SJCRH30 (cell line): Measurements from ENCODE around the gene SCARB1. TPM values are rescaled to one million over a fixed set of nuclear protein-coding genes. Genes with fewer than 3 reads are reported as not detected.

Experiments used
- DNase-seq, 2 experiments: peaks; one replicate each; pipeline ENCODE4 v3.0.0-alpha.2; 2015 to 2020
- H3K27ac ChIP-seq: fragments of 250-450 bp; sonication (Bioruptor Pico); 2 replicates; pipeline ENCODE4 v1.5.1; 2020; ENCODE audit warnings: mild to moderate bottlenecking, moderate library complexity
- H3K27me3 ChIP-seq: fragments of 250-450 bp; sonication (Bioruptor Pico); 2 replicates; pipeline ENCODE4 v1.5.1; 2020; ENCODE audit warnings: mild to moderate bottlenecking, moderate library complexity
- H3K36me3 ChIP-seq: fragments of 250-450 bp; sonication (Bioruptor Pico); 2 replicates; pipeline ENCODE4 v1.5.1; 2020; ENCODE audit warnings: mild to moderate bottlenecking, moderate library complexity
- H3K4me1 ChIP-seq: fragments of 250-450 bp; sonication (Bioruptor Pico); 2 replicates; pipeline ENCODE4 v1.5.1; 2020; ENCODE audit warnings: mild to moderate bottlenecking, moderate library complexity
- H3K4me3 ChIP-seq: fragments of 250-450 bp; sonication (Bioruptor Pico); 2 replicates; pipeline ENCODE4 v1.5.1; 2020; ENCODE audit warnings: mild to moderate bottlenecking, moderate library complexity
- H3K9me3 ChIP-seq: fragments of 250-450 bp; sonication (Bioruptor Pico); replicated peaks from 2 replicates; pipeline ENCODE4 v1.5.1; 2020; ENCODE audit warnings: mild to moderate bottlenecking, moderate library complexity
- total RNA-seq: library from RNA; depleted of rRNA; stranded (reverse); fragments of >200 nt; shearing (Covaris generic); gene quantifications from 2 replicates; pipeline ENCODE4 v1.2.3, GENCODE V29; 2014

SCARB1 gene
- total RNA-seq, 1 experiment from 2014 or later: 36.1 TPM

GRCh38 chr12:124874988-124875802, 11.5 kb upstream of the SCARB1 start:
- no peaks in the 10 kb centered on the region; the same call in 1 of the 2 replicates for H3K27me3 ChIP-seq
- H3K27ac ChIP-seq: no peak overlapping the region
- no peaks in the 10 kb centered on the region for H3K36me3 ChIP-seq
- H3K4me1 ChIP-seq: no peaks in the 10 kb centered on the region; the same call in 1 of the 2 replicates
- H3K4me3 ChIP-seq: no peak overlapping the region
- H3K9me3 ChIP-seq: no peaks in the 10 kb centered on the region
- no peak for DNase-seq

DNA sequence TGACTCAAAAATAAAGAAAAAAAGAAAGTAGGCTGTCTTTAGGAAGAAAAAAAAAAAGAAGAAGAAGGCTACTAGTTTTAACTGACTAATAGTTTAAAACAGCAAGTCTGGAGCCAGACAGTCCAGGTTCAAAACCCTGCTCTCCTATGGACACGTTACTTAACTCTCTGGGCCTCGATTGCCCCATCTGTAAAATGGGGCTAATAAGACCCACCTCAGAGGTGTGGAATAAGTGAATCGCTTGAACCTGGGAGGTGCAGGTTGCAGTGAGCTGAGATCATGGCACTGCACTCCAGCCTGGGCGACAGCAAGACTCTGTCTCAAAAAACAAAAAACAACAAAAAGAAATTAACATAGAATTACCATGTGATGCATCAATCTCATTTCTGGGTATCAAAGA, 10.5 kb upstream of the SCARB1 start:
- H3K9me3 ChIP-seq: no peaks in the 10 kb centered on the region
- DNase-seq: no peak
- no peaks in the 10 kb centered on the region for H3K36me3 ChIP-seq
- no peaks in the 10 kb centered on the region; the same call in 1 of the 2 replicates for H3K4me1 ChIP-seq
- H3K27ac ChIP-seq: no peak overlapping the region
- no peaks in the 10 kb centered on the region; the same call in 1 of the 2 replicates for H3K27me3 ChIP-seq
- H3K4me3 ChIP-seq: no peak overlapping the region

- H3K36me3 ChIP-seq: no peaks in the 10 kb centered on the region
- no peaks in the 10 kb centered on the region for H3K9me3 ChIP-seq
- no peak overlapping the region for H3K27ac ChIP-seq
- no peaks in the 10 kb centered on the region; the same call in 1 of the 2 replicates for H3K4me1 ChIP-seq
- peak; percentile 22 to 64 for DNase-seq
- H3K4me3 ChIP-seq: no peak overlapping the region
- no peaks in the 10 kb centered on the region; the same call in 1 of the 2 replicates for H3K27me3 ChIP-seq
Measured at GRCh38 chr12:124872068-124872719, 8.5 kb upstream of the SCARB1 start.

DNA sequence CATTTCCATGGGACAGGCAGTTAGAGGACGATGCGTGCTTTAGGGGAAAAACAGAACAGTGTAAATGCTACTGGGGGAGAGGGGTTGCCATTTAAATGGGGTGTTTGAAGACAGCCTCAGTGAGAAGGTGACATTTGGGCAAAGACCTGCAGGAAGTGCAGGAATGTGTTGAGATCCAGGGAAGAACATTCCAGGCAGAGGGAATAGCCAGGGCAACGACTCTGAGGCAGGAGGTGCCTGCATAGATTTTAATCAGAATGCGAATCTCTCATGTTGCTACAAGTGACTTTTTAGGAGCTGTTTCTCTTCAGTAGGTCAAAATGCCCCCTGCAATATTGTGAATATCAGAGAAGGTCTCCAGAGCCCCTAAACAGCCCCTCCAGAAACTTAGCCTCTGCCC, 7.6 kb upstream of the SCARB1 start:
- H3K27ac ChIP-seq: no peak overlapping the region
- no peak for DNase-seq

GRCh38 chr12:124870515-124870914, 6.9 kb upstream of the SCARB1 start:
- Histone ChIP-seq H3K4me1 (no peaks in the 10 kb centered on the region; the same call in 1 of the 2 replicates), H3K4me3 (no peak overlapping the region), H3K36me3 (no peaks in the 10 kb centered on the region), H3K27ac (no peak overlapping the region), H3K27me3 (no peaks in the 10 kb centered on the region; the same call in 1 of the 2 replicates), H3K9me3 (no peaks in the 10 kb centered on the region)
- DNase-seq: no peak

More for the DNA sequence above, 7.6 kb upstream of the SCARB1 start:
- Histone ChIP-seq H3K4me3 (no peak overlapping the region), H3K36me3 (no peaks in the 10 kb centered on the region), H3K4me1 (no peaks in the 10 kb centered on the region; the same call in 1 of the 2 replicates), H3K27me3 (no peaks in the 10 kb centered on the region; the same call in 1 of the 2 replicates), H3K9me3 (no peaks in the 10 kb centered on the region)

- H3K36me3 ChIP-seq: no peaks in the 10 kb centered on the region
- no peak overlapping the region for H3K4me3 ChIP-seq
- no peaks in the 10 kb centered on the region for H3K9me3 ChIP-seq
- no peaks in the 10 kb centered on the region; the same call in 1 of the 2 replicates for H3K27me3 ChIP-seq
- DNase-seq: peak in 1 of 2 experiments; percentile 29
- peaks cover 2% of the 10 kb centered on the region for H3K4me1 ChIP-seq
- H3K27ac ChIP-seq: no peak overlapping the region
Measured at GRCh38 chr12:124869059-124869665, 5.5 kb upstream of the SCARB1 start.

DNA sequence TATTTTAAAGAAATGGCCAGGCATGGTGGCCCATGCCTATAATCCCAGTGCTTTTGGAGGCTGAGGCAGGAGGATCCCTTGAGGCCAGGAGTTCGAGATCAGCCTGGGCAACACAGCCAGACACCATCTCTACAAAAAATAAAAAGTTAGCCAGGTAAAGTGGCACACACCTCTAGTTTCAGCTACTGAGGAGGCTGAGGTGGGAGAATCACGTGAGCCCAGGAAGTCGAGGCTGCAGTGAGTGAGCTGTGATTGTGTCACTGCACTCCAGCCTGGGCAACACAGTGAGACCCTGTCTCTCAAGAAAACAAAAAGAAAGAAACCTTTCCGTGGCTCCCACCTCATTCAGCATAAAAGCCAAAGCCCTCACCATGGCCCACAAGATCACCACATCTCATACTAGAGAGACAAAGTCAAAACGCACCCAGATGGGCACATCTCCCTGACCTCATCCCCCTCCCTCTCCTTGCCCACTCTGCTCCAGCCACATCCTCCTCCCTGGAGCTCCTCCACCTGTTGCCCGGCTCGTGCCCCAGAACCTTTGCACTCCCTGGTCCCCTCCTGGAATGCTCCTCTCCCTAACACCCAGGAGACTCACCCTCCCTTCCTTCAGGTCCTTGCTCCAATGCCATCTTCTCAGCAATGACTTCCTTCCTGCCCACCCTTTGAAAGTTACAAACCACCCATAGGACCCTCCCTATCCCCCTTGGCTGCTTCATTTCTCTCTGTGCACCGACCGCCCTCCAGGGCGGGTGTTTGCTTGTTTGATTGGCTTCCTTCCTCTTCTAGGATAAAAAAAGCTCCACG, 4.8 kb upstream of the SCARB1 start:
- H3K4me3 ChIP-seq: no peak overlapping the region
- no peaks in the 10 kb centered on the region; the same call in 1 of the 2 replicates for H3K27me3 ChIP-seq
- H3K9me3 ChIP-seq: no peaks in the 10 kb centered on the region
- DNase-seq: no peak
- no peak overlapping the region for H3K27ac ChIP-seq
- no peaks in the 10 kb centered on the region for H3K36me3 ChIP-seq
- H3K4me1 ChIP-seq: peaks cover 3% of the 10 kb centered on the region

DNA sequence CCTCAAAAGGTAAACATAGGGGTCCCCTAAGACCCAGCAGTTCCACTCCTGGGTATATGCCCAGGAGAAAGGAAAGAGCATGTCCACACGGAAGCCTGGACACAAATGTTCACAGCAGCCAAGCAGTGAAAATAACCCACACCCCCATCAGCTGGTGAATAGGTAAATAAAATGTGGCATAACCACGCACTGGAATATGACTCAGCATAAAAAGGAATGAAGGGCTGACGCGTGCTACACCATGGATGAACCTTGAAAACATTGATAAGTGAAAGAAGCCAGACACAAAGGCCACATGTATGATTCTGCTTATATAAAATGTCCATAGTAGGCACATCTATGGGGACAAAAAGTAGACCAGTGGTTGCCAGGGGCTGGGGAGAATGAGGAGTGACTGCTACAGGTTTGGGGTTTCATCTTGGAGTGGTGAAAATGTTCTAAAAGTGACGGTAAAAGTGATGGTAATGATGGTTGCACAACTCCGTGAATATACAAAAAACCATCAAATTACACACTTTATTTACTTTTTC, 3.8 kb upstream of the SCARB1 start:
- Histone ChIP-seq H3K9me3 (no peaks in the 10 kb centered on the region), H3K27ac (no peak overlapping the region)
- no peak for DNase-seq

DNA sequence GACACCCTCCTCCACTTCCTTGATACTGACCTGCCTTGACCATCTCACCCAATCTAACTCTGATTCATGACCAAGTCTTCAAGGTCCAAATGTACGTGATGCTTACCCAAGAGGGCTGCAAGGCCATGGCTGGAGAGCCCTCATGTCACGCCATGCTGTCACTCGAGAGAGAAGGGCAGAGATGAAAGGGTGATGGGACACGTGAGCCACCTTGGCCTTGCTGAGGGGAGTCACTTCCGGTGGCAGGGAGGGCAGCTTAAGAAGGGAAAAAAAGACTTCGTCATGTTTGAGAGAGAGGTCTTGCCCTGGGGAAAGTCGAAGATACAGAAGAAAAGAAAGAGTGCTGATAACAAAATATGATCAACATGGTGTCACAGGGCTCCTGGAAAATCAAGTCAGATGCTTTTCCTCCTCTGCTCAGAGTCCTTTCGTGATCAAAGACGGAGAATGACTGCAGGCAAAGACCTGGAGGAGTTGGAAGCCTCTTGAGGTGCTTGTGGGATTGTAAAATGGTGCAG, 3.3 kb upstream of the SCARB1 start:
- no peak for DNase-seq
- Histone ChIP-seq H3K27me3 (no peaks in the 10 kb centered on the region; the same call in 1 of the 2 replicates), H3K4me1 (peaks cover 3% of the 10 kb centered on the region), H3K27ac (no peak overlapping the region), H3K4me3 (no peak overlapping the region), H3K36me3 (no peaks in the 10 kb centered on the region), H3K9me3 (no peaks in the 10 kb centered on the region)

More for the DNA sequence above, 3.8 kb upstream of the SCARB1 start:
- H3K27me3 ChIP-seq: no peaks in the 10 kb centered on the region; the same call in 1 of the 2 replicates
- H3K36me3 ChIP-seq: no peaks in the 10 kb centered on the region
- H3K4me1 ChIP-seq: peaks cover 3% of the 10 kb centered on the region
- no peak overlapping the region for H3K4me3 ChIP-seq

GRCh38 chr12:124866195-124866882, 2.7 kb upstream of the SCARB1 start:
- peaks cover 6% of the 10 kb centered on the region for H3K4me1 ChIP-seq
- no peak overlapping the region for H3K27ac ChIP-seq
- H3K9me3 ChIP-seq: no peaks in the 10 kb centered on the region
- H3K27me3 ChIP-seq: no peaks in the 10 kb centered on the region; the same call in 1 of the 2 replicates
- no peak for DNase-seq
- no peak overlapping the region for H3K4me3 ChIP-seq
- no peaks in the 10 kb centered on the region for H3K36me3 ChIP-seq

DNA sequence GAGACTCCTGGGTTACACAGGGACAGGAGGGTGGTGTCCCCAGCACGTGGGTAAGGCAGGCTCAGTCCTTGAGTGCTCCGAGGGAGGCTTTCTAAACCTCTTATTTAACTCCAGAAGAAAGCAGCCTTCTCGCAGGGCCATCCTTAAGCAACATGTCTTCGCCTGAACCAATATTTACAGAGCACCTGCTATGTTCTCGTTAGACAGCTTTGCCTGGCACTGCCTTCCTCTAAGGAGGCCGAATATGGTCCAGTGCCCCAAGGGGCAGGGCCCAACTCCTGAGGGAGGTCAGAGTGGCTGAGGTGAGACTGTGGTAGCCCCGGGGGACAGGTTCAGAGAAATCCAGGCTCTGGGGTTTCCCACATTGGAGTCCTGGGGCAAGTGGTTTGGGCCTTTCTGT, 2.1 kb upstream of the SCARB1 start:
- Histone ChIP-seq H3K27me3 (no peaks in the 10 kb centered on the region; the same call in 1 of the 2 replicates), H3K4me3 (no peak overlapping the region), H3K4me1 (peaks cover 6% of the 10 kb centered on the region), H3K9me3 (no peaks in the 10 kb centered on the region), H3K27ac (no peak overlapping the region), H3K36me3 (no peaks in the 10 kb centered on the region)
- DNase-seq: no peak

- H3K36me3 ChIP-seq: no peaks in the 10 kb centered on the region; the same call in 1 of the 2 replicates
- peaks cover 6% of the 10 kb centered on the region for H3K4me1 ChIP-seq
- peak overlapping the region; percentile 70 for H3K27ac ChIP-seq
- H3K9me3 ChIP-seq: no peaks in the 10 kb centered on the region
- H3K4me3 ChIP-seq: peak overlapping the region; percentile 97
- no peak for DNase-seq
- H3K27me3 ChIP-seq: no peaks in the 10 kb centered on the region
Measured at GRCh38 chr12:124864326-124864752, 675 bp upstream of the SCARB1 start.

DNA sequence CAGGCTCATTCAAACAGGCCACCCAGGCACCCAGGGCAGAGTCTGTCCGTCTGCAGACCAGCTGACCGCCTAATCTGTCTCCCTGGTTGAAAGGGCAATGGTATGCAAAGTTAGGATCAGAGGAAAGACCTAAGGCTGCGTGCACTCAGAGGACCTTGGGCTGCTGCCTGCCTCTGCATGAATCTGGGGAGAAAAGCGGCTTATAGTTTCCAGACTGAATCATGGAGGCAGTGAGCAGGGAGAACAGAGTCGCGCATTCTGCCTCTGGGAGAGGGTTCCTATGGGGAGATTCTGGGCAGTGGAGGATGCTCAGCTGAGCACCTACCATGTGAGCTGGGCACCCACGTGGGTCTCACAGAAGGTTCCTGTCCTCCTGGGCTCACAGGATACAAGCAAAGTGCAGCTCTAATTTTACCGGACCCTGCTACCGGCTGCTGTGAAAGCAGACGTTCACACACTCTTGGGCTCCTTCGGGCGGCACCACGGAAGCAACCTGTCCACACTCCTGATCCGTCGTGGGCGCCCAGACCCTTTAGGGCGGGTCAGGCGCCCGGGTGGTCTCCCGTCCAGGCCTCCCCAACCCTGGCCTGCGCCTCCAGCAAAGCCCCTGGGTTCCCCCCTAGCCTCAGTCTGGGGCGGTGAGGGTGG, 772 bp downstream of the SCARB1 start:
- Histone ChIP-seq H3K9me3 (no peaks in the 10 kb centered on the region), H3K27ac (peak overlapping the region; percentile 70), H3K27me3 (no peaks in the 10 kb centered on the region), H3K4me3 (peak overlapping the region; percentile 97), H3K4me1 (peaks cover 6% of the 10 kb centered on the region), H3K36me3 (no peaks in the 10 kb centered on the region; the same call in 1 of the 2 replicates)
- peak; percentile 45 to 57 for DNase-seq
